IPS DF 6.9 (cell line): ENCODE data around the gene LDHD.

Source experiments
- DNase-seq: peaks from one replicate; pipeline ENCODE4 v3.0.0-alpha.2; 2013; ENCODE audit warnings: low read depth, low spot score
- H3K27ac ChIP-seq: one replicate; pipeline ENCODE4 v1.5.1; 2013; ENCODE audit warnings: low read length, control low read depth
- H3K27me3 ChIP-seq: 2 replicates; pipeline ENCODE4 v1.6.1; 2013; ENCODE audit warnings: mild to moderate bottlenecking, low read length; ENCODE audit not compliant: control insufficient read depth, insufficient read depth
- H3K36me3 ChIP-seq: 2 replicates; pipeline ENCODE4 v1.6.1; 2013; ENCODE audit warnings: low read length; ENCODE audit not compliant: control insufficient read depth, insufficient read depth
- H3K4me1 ChIP-seq: 2 replicates; pipeline ENCODE4 v1.6.1; 2013; ENCODE audit warnings: low read length; ENCODE audit not compliant: control insufficient read depth, insufficient read depth
- H3K4me3 ChIP-seq: 2 replicates; pipeline ENCODE4 v1.5.1; 2013; ENCODE audit warnings: mild to moderate bottlenecking, low read length
- H3K9me3 ChIP-seq: 2 replicates; pipeline ENCODE4 v1.6.1; 2013; ENCODE audit warnings: low read length, inconsistent platforms; ENCODE audit not compliant: control insufficient read depth, insufficient read depth
- WGBS: extraction: QIAGEN DNeasy Blood & Tissue Kit; methylation state at CpG from one replicate; pipeline ENCODE4 v1.1.7; 2013; ENCODE audit warnings: mixed read lengths, missing lambda C conversion rate; ENCODE audit not compliant: insufficient read length, insufficient coverage; 5-methylcytosine and 5-hydroxymethylcytosine counted together

The LDHD gene

DNA sequence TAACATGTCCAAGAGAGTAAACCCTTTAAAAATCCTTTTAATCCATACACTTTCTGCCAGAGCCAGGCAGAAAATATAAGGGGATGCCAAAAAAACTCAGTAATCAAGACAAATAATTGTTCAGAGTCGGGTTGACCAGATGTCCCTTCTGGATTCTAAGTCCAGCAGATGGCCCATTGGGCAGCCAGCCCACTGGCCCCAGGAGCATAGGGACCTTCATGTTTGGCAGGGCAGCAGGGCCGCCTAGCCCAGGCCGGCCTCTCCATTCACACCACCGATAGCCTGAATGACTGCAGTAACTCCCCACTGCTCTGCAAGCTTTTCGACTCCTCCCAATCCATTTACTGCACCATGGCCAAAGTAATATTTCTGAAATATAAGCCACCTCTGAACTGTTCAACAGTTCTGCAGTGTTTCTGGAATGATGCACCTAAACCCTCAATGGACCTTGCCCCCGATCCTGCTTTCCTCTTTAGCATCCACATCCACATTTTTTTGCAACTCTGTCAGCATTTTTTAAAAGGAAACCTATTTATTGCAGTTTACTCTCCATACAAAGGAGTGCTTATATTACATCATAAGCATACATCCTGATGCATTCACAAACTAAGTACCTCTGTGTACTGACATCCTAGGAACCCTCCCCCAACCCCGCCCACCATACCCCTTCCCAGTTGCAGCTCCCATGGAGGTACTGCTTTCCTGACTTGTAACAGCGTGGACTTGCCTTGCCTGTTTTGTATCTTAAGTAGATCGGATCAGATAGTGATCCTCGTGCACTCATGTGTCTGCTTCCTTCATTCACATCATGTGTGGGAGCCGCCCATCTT lies 46.4 kb downstream of the LDHD start:
- H3K4me1 ChIP-seq, result peaks cover 7% of the 10 kb centered on the region
- no CpG with 5 or more reads among the region's 11 CpGs for WGBS
- no peaks in the 10 kb centered on the region for H3K36me3 ChIP-seq
- H3K27me3 ChIP-seq, result no peaks in the 10 kb centered on the region
- no peak overlapping the region for H3K4me3 ChIP-seq
- DNase-seq, result no peak
- H3K27ac ChIP-seq, result no peak overlapping the region
- H3K9me3 ChIP-seq, result no peaks in the 10 kb centered on the region

DNA sequence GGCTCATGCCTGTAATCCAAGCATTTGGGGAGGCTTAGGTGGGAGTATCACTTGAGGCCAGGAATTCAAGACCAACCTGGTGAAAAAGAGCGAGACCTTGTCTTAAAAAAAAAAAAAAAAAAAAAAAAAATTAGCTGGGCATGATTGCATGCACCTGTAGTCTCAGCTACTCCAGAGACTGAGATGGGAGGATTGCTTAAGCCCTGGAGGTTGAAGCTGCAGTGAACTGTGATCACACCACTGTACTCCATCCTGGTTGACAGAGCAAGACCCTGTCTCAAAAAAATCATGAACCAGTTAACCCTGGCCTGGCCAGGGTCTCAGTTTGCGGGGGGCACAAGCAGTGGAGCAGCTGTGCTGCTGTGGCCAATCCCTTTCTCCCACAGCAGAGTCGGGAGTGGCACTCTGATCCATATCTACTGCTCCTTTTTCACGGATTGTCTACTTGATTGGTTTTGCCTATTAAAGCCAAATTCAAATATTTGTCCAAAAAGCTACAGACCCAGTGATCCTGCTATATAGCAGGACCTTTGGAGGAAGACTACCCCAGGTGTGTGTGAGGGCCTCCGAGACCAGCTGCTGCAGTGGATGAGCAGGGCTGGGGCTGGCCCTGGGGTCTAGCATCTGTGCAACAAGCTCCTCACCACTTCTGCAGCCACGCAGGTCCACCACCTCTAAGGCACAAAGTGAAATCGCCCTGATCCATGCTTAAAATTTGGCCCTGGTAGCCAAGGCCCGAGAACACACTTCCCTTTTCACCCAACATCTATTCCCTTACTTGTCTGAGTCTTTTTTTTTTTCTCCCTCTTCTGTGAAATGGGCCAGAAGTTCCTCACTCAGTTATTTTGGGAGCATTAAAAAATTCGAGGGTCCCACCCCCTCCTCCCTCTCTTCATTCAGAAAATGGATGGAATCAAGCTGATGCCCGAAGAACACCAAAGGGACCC lies 48.2 kb downstream of the LDHD start:
- Histone ChIP-seq H3K9me3 (no peaks in the 10 kb centered on the region), H3K4me1 (no peaks in the 10 kb centered on the region), H3K27ac (no peak overlapping the region), H3K36me3 (no peaks in the 10 kb centered on the region), H3K27me3 (no peaks in the 10 kb centered on the region), H3K4me3 (no peak overlapping the region)
- no peak for DNase-seq
- WGBS, result no CpG with 5 or more reads among the region's 10 CpGs

- WGBS, result no CpG with 5 or more reads among the region's 6 CpGs
- Histone ChIP-seq H3K9me3 (no peaks in the 10 kb centered on the region), H3K36me3 (no peaks in the 10 kb centered on the region), H3K4me1 (no peaks in the 10 kb centered on the region), H3K27ac (no peak overlapping the region), H3K4me3 (no peak overlapping the region), H3K27me3 (no peaks in the 10 kb centered on the region)
- no peak for DNase-seq
Measured at GRCh38 chr16:75066861-75067447, 49.6 kb downstream of the LDHD start.

GRCh38 chr16:75065521-75066149 lies 50.9 kb downstream of the LDHD start:
- WGBS, result no CpG with 5 or more reads among the region's 7 CpGs
- Histone ChIP-seq H3K4me3 (no peak overlapping the region), H3K36me3 (no peaks in the 10 kb centered on the region), H3K4me1 (no peaks in the 10 kb centered on the region), H3K27ac (no peak overlapping the region), H3K27me3 (no peaks in the 10 kb centered on the region), H3K9me3 (no peaks in the 10 kb centered on the region)
- no peak for DNase-seq

- WGBS, result no CpG with 5 or more reads among the region's 10 CpGs
- no peak overlapping the region for H3K27ac ChIP-seq
Measured at GRCh38 chr16:75065149-75065505, 51.5 kb downstream of the LDHD start.

DNA sequence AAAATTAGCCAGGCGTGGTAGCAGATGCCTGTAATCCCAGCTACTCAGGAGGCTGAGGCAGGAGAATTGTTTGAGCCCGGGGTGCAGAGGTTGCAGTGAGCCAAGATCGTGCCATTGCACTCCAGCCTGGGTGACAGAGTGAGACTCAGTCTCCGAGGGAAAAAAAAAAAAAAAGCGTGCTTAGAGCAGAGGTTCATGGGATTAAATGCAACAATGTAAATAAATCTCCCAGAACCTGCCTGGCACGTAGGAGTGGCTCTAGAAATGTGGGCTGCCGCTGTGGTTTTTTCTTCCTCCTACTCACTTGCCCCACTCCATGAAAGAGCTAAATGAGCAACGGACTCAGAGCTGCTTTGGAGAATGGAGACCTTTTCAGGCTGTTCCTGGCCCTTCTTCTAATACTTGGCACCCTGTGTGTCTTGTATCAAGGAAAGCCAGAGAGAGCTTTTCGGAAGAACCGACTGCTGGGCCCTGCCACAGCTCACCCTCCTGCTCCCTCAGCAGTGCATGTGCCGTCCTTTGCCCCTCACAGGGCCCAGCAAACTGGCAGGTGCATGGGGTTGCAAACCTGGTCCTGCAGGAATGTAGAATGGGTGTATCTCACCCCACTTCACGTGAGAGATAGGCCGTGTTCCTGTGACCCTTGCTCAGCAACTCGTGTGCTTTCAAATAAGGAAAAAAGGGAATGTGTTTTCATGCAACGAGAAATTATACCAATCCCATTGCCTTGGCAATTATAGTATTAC lies 52.0 kb downstream of the LDHD start:
- DNase-seq, result no peak
- WGBS, result no CpG with 5 or more reads among the region's 15 CpGs
- H3K36me3 ChIP-seq, result no peaks in the 10 kb centered on the region
- no peaks in the 10 kb centered on the region for H3K9me3 ChIP-seq
- no peak overlapping the region for H3K4me3 ChIP-seq
- no peaks in the 10 kb centered on the region for H3K4me1 ChIP-seq
- H3K27ac ChIP-seq, result no peak overlapping the region
- no peaks in the 10 kb centered on the region for H3K27me3 ChIP-seq

More at GRCh38 chr16:75065149-75065505, 51.5 kb downstream of the LDHD start:
- no peak overlapping the region for H3K4me3 ChIP-seq
- H3K4me1 ChIP-seq, result no peaks in the 10 kb centered on the region
- DNase-seq, result no peak
- H3K9me3 ChIP-seq, result no peaks in the 10 kb centered on the region
- H3K27me3 ChIP-seq, result no peaks in the 10 kb centered on the region
- no peaks in the 10 kb centered on the region for H3K36me3 ChIP-seq

DNA sequence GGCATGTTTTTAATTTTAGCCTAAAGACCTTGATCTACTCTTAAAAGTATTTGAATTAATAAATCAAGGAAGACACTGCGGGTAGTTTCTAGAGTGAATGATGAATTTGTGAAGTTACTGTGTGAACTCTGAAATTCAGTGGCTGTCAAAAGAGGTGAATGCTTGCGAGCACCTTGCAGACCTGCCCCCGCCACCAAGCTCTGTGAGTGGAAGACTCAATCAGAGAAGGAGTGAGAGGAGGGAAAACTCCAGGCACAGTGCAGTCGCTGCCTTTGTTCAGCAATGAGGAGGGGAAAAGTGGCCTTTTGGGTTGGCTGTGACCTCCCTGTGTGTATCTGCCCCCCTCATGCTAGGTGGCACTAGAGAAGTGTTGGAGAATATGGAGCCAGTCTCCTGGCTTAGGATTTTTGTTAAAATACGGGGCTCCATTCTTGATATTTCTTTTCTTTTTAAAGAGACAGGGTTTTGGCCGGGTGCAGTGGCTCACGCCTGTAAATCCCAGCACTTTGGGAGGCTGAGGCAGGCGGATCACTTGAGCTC lies 53.0 kb downstream of the LDHD start:
- Histone ChIP-seq H3K4me1 (no peaks in the 10 kb centered on the region), H3K36me3 (no peaks in the 10 kb centered on the region), H3K27me3 (no peaks in the 10 kb centered on the region), H3K27ac (no peak overlapping the region), H3K4me3 (no peak overlapping the region), H3K9me3 (no peaks in the 10 kb centered on the region)
- DNase-seq, result no peak
- no CpG with 5 or more reads among the region's 8 CpGs for WGBS

DNA sequence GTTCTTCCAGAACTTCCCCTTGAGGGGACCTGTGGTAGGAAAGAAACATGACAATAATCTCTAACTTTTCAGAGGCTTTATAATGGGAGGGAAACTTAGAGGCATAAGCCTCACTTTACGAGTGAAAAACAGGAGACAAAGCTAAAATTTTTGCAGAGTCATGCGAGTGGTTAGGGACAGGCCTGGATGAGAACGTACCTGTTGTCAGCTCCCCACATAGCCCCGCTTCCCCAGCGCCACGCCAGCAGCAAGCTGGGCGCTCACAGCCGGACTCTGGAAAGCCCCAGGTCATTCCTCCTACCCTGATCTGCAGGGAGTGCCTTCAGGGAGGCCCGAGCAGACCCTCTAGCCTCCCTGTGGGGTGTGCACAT lies 53.6 kb downstream of the LDHD start:
- Histone ChIP-seq H3K9me3 (no peaks in the 10 kb centered on the region), H3K4me1 (no peaks in the 10 kb centered on the region), H3K36me3 (no peaks in the 10 kb centered on the region), H3K27ac (no peak overlapping the region), H3K27me3 (no peaks in the 10 kb centered on the region), H3K4me3 (no peak overlapping the region)
- no CpG with 5 or more reads among the region's 9 CpGs for WGBS
- DNase-seq, result no peak

- DNase-seq, result no peak
- H3K36me3 ChIP-seq, result no peaks in the 10 kb centered on the region
- no CpG with 5 or more reads among the region's 22 CpGs for WGBS
- no peaks in the 10 kb centered on the region for H3K27me3 ChIP-seq
- H3K4me1 ChIP-seq, result no peaks in the 10 kb centered on the region
- H3K9me3 ChIP-seq, result no peaks in the 10 kb centered on the region
- no peak overlapping the region for H3K4me3 ChIP-seq
- no peak overlapping the region for H3K27ac ChIP-seq
Measured at GRCh38 chr16:75062135-75062975, 54.2 kb downstream of the LDHD start.
